Measurements from ENCODE around the gene GPR39.

The GPR39 gene

GRCh38 chr2:132607426-132608090, 191.0 kb downstream of the GPR39 start:
- DNase-seq = no peak

- no peak for DNase-seq
These were observed 191.7 kb downstream of the GPR39 start for GRCh38 chr2:132608311-132608710.

GRCh38 chr2:132609101-132609890, 192.7 kb downstream of the GPR39 start:
- no peak for DNase-seq

DNA sequence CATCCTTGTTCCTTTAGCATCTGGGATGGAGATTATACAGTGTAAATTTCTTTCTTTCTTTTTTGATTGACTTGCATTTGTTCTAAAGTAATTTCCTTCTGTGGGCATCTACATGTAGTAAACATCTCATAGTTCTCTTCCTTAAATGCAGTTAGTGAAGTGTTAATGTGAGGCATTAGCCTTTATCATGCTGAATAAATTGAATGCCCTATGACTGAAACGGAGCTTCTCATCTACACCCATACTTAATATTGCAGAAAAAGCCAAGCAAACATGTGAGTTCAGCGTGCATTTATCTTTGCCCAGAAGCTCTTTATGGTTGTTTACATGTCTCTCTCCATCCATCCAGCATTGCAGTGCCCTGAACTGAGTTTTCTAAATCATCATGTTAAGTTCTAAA, 195.1 kb downstream of the GPR39 start:
- DNase-seq = no peak

GRCh38 chr2:132615329-132616085, 198.9 kb downstream of the GPR39 start:
- no peak for DNase-seq

GRCh38 chr2:132617989-132618388, 201.4 kb downstream of the GPR39 start:
- DNase-seq = no peak

GRCh38 chr2:132618734-132619133, 202.1 kb downstream of the GPR39 start:
- DNase-seq = no peak

DNA sequence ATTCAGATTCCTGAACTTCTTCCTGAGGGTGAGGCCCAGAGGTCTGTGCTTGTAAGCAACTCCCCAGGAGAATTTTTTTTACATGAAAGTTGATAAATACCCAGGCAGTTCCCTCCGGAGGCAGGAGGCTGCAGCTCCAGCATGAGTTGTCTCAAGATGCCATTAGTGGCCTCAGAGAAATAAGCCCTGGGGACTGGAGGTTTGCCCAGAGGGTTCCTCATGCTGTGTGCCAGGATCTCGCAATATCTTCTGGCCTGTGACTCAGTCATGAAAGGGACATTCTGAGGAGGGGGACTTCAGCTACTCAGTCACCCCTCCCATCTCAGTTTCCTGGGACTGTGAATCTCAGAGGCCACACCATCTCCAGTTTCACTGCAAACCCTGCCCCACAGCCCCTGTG, 203.5 kb downstream of the GPR39 start:
- DNase-seq = no peak

- no peak for DNase-seq
These were observed 204.7 kb downstream of the GPR39 start for GRCh38 chr2:132621131-132621875.

GRCh38 chr2:132623096-132623839, 206.7 kb downstream of the GPR39 start:
- DNase-seq = no peak

DNA sequence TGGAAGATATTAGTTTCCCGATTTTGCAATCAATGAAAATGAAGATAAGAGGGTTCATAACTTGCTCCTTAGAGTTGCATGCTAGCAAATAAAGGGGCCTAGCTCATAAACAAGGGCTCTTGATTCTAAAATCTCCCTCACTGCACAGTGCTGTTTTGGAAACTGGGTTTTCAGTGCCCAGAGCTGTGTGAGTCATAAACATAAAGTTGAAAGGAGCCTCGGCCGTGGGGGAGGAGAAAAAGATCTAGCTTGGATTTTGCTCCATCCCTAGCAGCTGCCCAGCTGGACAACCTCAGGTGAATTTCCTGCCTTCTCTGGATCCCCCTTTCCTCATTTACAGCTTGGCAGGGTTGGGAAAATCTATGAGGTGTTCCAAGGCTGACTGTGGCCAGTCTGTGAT, 210.9 kb downstream of the GPR39 start:
- no peak for DNase-seq

DNA sequence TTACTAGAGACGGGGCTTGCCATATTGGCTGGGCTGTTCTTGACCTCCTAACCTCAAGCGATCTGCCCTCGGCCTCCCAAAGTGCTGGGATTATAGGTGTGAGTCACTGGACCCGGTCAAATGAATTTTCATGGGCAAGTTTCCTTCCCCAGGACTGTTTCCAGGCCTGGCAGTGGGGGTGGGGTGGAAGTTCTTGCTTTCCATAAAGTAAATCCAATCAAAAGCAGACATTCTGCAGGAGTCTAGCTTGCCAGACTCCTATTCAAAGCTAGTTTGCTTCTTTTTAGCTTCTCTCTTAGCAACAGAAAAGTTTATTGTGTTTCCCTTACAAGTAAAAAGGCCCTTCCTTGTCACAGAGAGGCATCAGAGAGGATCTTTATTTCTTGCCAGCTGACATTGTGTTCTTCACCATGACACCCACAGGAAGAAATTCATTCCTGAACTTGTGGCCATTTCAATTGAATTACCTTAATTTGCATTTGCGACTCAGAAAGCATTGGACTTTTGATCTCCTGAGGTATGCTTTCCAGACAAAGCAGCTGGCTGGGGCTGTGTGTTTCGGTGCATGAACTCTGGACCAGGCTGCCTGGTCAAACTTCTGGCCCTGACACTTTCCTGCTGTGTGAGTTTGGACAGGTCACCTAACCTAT, 215.5 kb downstream of the GPR39 start:
- DNase-seq = no peak

- no peak for DNase-seq
These were observed 217.0 kb downstream of the GPR39 start for GRCh38 chr2:132633635-132634034.

GRCh38 chr2:132636346-132636745, 219.7 kb downstream of the GPR39 start:
- no peak for DNase-seq

GRCh38 chr2:132638313-132639040, 221.9 kb downstream of the GPR39 start:
- DNase-seq = no peak

- DNase-seq = no peak
These were observed 223.5 kb downstream of the GPR39 start for GRCh38 chr2:132640116-132640515.

DNA sequence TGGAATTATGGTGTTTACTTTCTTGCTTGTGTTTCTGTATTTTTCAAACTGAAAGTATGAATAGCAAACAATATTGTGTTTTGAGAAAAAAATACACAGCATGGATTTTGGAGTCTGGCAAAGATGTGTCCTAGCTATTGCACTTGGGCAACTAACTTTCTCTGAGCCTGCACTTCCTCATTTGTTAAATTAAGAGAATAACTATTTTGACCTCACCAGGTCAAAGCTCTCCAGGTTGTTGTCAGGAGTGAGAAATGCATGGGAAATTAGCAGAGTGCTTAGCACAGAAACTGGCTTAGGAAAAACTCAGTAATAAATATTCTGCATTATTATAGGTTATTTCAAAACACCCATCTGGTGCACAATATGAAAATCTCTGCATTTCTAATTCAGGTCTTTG, 225.2 kb downstream of the GPR39 start:
- no peak for DNase-seq

- no peak for DNase-seq
These were observed 225.8 kb downstream of the GPR39 start for GRCh38 chr2:132642415-132642814.

DNA sequence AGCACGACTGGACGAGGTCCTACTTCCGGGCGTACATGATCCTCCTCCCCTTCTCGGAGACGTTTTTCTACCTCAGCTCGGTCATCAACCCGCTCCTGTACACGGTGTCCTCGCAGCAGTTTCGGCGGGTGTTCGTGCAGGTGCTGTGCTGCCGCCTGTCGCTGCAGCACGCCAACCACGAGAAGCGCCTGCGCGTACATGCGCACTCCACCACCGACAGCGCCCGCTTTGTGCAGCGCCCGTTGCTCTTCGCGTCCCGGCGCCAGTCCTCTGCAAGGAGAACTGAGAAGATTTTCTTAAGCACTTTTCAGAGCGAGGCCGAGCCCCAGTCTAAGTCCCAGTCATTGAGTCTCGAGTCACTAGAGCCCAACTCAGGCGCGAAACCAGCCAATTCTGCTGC, 228.6 kb downstream of the GPR39 start:
- no peak for DNase-seq

DNA sequence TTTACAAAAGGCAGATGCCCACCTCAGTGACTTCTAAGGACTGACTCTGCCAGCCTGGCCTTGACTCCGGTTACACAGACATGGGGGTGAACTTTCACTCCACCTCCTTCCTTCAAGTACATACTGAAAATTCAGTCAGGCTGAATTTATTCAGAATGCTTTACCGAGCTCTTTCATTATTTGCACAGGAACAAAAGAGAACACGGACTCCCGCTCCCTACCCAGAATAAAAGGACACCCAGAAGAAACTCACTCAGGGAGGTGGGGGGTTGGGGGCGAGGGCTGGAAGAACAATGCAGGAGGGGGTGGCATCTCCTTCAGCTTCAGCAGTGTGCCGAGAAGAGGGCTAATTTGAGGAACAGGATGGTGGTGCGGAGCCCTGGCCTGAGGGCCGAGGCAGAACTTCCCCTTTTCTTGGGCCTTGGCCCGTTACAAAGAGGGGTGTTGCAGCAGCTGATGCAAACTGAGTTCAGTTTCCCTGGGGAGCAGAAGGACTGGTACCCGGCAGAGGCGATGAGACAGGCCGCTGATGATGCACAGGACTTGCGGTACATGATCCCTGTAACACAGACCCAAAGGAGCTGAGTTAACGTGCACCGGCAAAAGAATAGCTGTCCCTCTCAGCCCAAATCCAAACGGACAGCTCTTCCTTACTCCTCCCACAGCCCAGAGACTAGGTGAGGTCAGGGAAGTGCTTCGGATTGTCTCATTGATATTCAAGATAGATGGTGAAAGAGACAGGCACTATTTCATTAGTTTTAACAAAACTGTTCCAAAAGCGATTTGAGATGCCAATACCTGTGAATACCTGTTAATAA, 229.3 kb downstream of the GPR39 start:
- no peak for DNase-seq

All from activated CD8-positive, alpha-beta memory T cell treated with anti-CD3 and anti-CD28 coated beads for 24 hours (primary cell).